PC-3 (cell line): ENCODE results near the gene AP5S1.

Experiments
- CTCF ChIP-seq: fragments of 300-600 bp; sonication (generic); conservative IDR thresholded peaks from 2 replicates; pipeline ENCODE4 v1.5.1; 2017; ENCODE audit warnings: antibody characterized with exemption, low read depth, mild to moderate bottlenecking, low read length
- EZH2 ChIP-seq: fragments of 300-600 bp; sonication (generic); IDR thresholded peaks from one replicate; pipeline ENCODE4 v1.6.1; 2017; ENCODE audit warnings: antibody characterized with exemption, mild to moderate bottlenecking, low read length; ENCODE audit not compliant: unreplicated experiment
- EZH2phosphoT487 ChIP-seq: fragments of 300-600 bp; sonication (generic); IDR thresholded peaks from 2 replicates; pipeline ENCODE4 v1.6.1; 2018; ENCODE audit warnings: mild to moderate bottlenecking, antibody characterized with exemption, low read length, borderline replicate concordance

GRCh38 chr20:3863317-3863716 lies 43.0 kb downstream of the AP5S1 start:
- TF ChIP-seq CTCF = no peak
- TF ChIP-seq EZH2 = no peak
- no peak for TF ChIP-seq EZH2phosphoT487
